ENCODE results near the gene NFIB. TPM values are rescaled to one million over a fixed set of nuclear protein-coding genes. Genes with fewer than 3 reads are reported as not detected.

Gene NFIB
- total RNA-seq, 1 experiment from 2014 or later = 0.61 TPM

- H3K27ac Mint-ChIP-seq (ENCODE audit: unreplicated experiment) = no peak overlapping the region
- no peaks in the 10 kb centered on the region for H3K36me3 ChIP-seq (ENCODE audit: control insufficient read depth, insufficient read depth, low read length)
- no peaks in the 10 kb centered on the region for H3K27me3 Mint-ChIP-seq (ENCODE audit: insufficient read depth, unreplicated experiment)
- no peaks in the 10 kb centered on the region for H3K9me3 ChIP-seq
- ChIA-PET POLR2A (no interaction called here), CTCF (no interaction called here)
- no peak overlapping the region for H3K4me3 Mint-ChIP-seq (ENCODE audit: unreplicated experiment)
- TF ChIP-seq CTCF (IDR thresholded peaks at IDR 0.05; ENCODE audit: insufficient read depth in 1 of 2, low read depth in 1 of 2, low read length in 1 of 2, severe bottlenecking in 1 of 2, unreplicated experiment in 1 of 2) = no peak
- DNase-seq = no peak
- no peaks in the 10 kb centered on the region for H3K4me1 ChIP-seq
- H3K4me3 ChIP-seq (ENCODE audit: low read depth, low read length) = no peak overlapping the region
- H3K9me3 Mint-ChIP-seq (ENCODE audit: unreplicated experiment) = no peaks in the 10 kb centered on the region
- intact Hi-C loops (cut with micrococcal nuclease; ENCODE audit: unreplicated experiment) = no loop called here
- no TSS peak for BruUV-seq (replicated peaks)
- H3K4me1 Mint-ChIP-seq (ENCODE audit: low read depth, unreplicated experiment) = no peaks in the 10 kb centered on the region
- H3K36me3 Mint-ChIP-seq (ENCODE audit: insufficient read depth, unreplicated experiment) = no peaks in the 10 kb centered on the region
- no peaks in the 10 kb centered on the region for H3K27me3 ChIP-seq (replicated peaks; ENCODE audit: control insufficient read depth, insufficient read depth, low read length)
Measured at GRCh38 chr9:14232111-14232510, 81.8 kb downstream of the NFIB start.

GRCh38 chr9:14231196-14231990, 82.5 kb downstream of the NFIB start:
- Mint-ChIP-seq H3K27ac (ENCODE audit: unreplicated experiment) (no peak overlapping the region), H3K4me3 (ENCODE audit: unreplicated experiment) (no peak overlapping the region), H3K4me1 (ENCODE audit: low read depth, unreplicated experiment) (no peaks in the 10 kb centered on the region), H3K36me3 (ENCODE audit: insufficient read depth, unreplicated experiment) (no peaks in the 10 kb centered on the region), H3K27me3 (ENCODE audit: insufficient read depth, unreplicated experiment) (no peaks in the 10 kb centered on the region), H3K9me3 (ENCODE audit: unreplicated experiment) (no peaks in the 10 kb centered on the region)
- DNase-seq = no peak
- Histone ChIP-seq H3K36me3 (ENCODE audit: control insufficient read depth, insufficient read depth, low read length) (no peaks in the 10 kb centered on the region), H3K9me3 (no peaks in the 10 kb centered on the region), H3K4me3 (ENCODE audit: low read depth, low read length) (no peak overlapping the region), H3K27me3 (replicated peaks; ENCODE audit: control insufficient read depth, insufficient read depth, low read length) (no peaks in the 10 kb centered on the region), H3K4me1 (no peaks in the 10 kb centered on the region)
- POLR2A ChIA-PET = no interaction called here
- no TSS peak for BruUV-seq (replicated peaks)
- TF ChIP-seq CTCF (IDR thresholded peaks at IDR 0.05; ENCODE audit: insufficient read depth in 1 of 2, low read depth in 1 of 2, low read length in 1 of 2, severe bottlenecking in 1 of 2, unreplicated experiment in 1 of 2) = no peak
- CTCF ChIA-PET = no interaction called here
- intact Hi-C loops (cut with micrococcal nuclease; ENCODE audit: unreplicated experiment) = no loop called here

- H3K4me3 ChIP-seq (ENCODE audit: low read depth, low read length) = no peak overlapping the region
- H3K4me1 ChIP-seq = no peaks in the 10 kb centered on the region
- H3K9me3 ChIP-seq = no peaks in the 10 kb centered on the region
- CTCF ChIA-PET = no interaction called here
- H3K27me3 ChIP-seq (replicated peaks; ENCODE audit: control insufficient read depth, insufficient read depth, low read length) = no peaks in the 10 kb centered on the region
- Mint-ChIP-seq H3K27ac (ENCODE audit: unreplicated experiment) (no peak overlapping the region), H3K36me3 (ENCODE audit: insufficient read depth, unreplicated experiment) (no peaks in the 10 kb centered on the region), H3K9me3 (ENCODE audit: unreplicated experiment) (no peaks in the 10 kb centered on the region), H3K4me1 (ENCODE audit: low read depth, unreplicated experiment) (no peaks in the 10 kb centered on the region), H3K27me3 (ENCODE audit: insufficient read depth, unreplicated experiment) (no peaks in the 10 kb centered on the region), H3K4me3 (ENCODE audit: unreplicated experiment) (no peak overlapping the region)
- DNase-seq = no peak
- no TSS peak for BruUV-seq (replicated peaks)
- POLR2A ChIA-PET = no interaction called here
- TF ChIP-seq CTCF (IDR thresholded peaks at IDR 0.05; ENCODE audit: insufficient read depth in 1 of 2, low read depth in 1 of 2, low read length in 1 of 2, severe bottlenecking in 1 of 2, unreplicated experiment in 1 of 2) = no peak
- no peaks in the 10 kb centered on the region for H3K36me3 ChIP-seq (ENCODE audit: control insufficient read depth, insufficient read depth, low read length)
- intact Hi-C loops (cut with micrococcal nuclease; ENCODE audit: unreplicated experiment) = no loop called here
Measured at GRCh38 chr9:14228602-14229001, 85.3 kb downstream of the NFIB start.
